ENCODE results near the gene CPT1A.

DNA sequence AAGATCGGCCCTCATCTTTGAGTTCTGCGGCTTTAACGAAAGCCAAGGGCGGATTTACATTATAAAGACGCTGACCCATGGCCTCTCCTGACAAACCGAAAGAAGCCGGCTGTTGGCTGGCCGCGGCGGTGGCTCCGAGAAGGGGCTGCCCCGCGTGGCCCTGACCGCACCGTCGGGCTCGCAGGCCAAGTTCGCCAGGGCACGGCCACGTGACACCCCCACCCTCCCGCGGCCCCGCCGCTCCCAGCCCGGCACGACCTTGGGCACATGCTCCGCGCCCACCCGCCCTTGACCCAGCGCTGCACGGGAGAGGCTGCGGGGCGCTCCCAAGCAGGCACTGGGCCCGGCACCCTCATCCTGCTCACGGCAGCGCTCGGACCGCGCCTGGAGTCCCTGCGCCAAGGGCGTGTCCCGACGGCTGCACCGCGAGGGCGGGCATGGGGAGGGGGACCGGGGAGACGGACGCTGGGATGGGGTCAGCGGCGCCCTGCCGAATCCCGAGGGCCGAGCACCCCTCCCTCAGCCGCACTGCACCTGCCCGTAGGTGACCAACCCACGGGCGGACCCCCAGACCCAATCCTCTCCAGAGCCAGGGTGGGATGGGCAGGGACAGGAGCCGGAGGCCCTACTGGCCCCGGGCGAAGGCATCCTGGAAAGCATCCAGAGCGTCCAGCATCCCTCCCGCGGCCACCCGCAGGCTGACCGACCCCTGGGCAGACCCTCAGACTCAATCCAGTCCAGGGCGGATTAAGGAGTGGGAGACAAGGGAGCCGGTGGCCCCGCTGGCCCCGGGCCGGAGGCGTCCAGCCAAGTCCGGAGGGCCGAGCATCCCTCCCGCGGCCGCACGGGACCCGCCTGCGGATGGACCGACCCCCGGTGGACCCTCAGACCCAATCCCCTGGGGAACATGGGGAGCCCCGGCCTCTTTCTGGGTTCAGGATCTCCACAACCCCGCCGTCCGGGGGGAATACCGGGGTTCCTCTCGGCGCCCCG, 759 bp downstream of the CPT1A start:
- TF ChIP-seq, protein P1, sequence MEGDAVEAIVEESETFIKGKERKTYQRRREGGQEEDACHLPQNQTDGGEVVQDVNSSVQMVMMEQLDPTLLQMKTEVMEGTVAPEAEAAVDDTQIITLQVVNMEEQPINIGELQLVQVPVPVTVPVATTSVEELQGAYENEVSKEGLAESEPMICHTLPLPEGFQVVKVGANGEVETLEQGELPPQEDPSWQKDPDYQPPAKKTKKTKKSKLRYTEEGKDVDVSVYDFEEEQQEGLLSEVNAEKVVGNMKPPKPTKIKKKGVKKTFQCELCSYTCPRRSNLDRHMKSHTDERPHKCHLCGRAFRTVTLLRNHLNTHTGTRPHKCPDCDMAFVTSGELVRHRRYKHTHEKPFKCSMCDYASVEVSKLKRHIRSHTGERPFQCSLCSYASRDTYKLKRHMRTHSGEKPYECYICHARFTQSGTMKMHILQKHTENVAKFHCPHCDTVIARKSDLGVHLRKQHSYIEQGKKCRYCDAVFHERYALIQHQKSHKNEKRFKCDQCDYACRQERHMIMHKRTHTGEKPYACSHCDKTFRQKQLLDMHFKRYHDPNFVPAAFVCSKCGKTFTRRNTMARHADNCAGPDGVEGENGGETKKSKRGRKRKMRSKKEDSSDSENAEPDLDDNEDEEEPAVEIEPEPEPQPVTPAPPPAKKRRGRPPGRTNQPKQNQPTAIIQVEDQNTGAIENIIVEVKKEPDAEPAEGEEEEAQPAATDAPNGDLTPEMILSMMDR (optimal IDR thresholded peaks at IDR 0.05 in 1 of 3, IDR thresholded peaks at IDR 0.05 in 1 of 3, conservative IDR thresholded peaks at IDR 0.05 in 1 of 3; ENCODE audit: extremely low read depth in 1 of 3, insufficient read depth in 2 of 3, low read length in 3 of 3) = no peak
- no peak for TF ChIP-seq EZH2 (IDR thresholded peaks at IDR 0.05; ENCODE audit: low read length)
